Dedifferentiated amniotic fluid mesenchymal stem cell (primary cell): ENCODE results near the gene CAMK4.

ENCODE experiments used
- DNase-seq: peaks from one replicate; pipeline ENCODE4 v3.0.0-alpha.2; 2016; ENCODE audit errors: extremely low spot score

The CAMK4 gene

DNA sequence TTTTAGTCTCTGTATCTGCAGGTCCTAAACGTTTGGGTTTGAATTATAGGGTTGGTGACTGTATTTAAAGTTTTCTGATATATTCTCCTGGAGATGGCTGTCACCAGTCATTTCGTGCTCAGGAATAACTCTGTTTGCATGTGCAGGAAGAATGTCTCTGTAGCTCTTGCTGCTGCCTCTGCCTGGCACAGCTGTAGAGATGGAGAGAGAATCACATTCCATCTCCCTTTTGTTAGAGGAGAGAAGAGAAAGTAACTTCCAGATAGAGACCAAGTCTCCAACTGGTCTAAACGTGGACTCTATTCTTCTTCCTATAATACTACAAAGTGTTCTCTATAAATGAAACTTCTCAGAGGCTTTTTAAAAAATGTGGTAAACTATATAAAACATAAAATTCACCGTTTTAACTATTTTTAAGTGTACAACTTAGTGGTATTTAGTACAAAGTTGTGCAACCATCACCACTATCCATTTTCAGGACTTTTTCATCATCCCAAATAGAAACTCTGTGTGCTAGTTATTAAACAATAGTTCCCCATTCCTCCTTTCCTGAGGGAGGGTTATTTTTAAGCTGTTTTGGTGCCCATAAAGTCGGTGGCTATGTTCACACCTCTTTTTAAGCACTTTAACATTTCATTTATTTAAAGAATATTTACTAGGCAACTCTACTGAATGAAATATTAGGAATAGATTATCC, 308.9 kb downstream of the CAMK4 start:
- no peak for DNase-seq

DNA sequence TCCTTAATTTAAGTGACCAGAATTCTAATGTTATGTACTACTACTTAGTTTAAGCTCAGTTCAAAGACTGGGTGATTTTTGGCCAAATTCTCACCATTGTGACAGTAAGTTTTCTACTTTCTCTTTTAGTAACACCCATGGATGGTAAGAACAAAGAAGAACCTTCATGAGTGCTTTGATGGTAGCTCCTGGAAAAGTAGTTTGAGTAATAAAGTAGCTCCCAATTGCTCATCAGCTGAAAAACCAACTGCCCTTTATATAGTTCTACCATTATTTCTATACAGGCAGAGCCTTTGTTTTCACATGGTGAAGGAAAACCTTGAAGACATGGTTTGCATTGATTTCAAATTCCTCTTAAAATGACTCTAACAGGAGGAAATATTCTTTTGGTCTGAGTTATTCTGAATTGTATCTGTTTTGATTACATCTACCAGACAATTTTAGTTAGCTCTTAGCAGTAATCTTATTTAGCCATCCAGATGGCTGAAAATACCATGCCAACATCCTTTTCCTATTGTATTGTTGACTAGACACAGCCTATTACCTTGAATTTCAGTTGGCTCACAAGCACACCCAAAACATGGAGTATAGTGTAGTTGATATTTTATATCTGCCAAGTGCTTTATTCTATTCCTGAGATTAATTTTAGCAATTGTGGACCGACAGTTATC, 311.8 kb downstream of the CAMK4 start:
- DNase-seq = no peak

DNA sequence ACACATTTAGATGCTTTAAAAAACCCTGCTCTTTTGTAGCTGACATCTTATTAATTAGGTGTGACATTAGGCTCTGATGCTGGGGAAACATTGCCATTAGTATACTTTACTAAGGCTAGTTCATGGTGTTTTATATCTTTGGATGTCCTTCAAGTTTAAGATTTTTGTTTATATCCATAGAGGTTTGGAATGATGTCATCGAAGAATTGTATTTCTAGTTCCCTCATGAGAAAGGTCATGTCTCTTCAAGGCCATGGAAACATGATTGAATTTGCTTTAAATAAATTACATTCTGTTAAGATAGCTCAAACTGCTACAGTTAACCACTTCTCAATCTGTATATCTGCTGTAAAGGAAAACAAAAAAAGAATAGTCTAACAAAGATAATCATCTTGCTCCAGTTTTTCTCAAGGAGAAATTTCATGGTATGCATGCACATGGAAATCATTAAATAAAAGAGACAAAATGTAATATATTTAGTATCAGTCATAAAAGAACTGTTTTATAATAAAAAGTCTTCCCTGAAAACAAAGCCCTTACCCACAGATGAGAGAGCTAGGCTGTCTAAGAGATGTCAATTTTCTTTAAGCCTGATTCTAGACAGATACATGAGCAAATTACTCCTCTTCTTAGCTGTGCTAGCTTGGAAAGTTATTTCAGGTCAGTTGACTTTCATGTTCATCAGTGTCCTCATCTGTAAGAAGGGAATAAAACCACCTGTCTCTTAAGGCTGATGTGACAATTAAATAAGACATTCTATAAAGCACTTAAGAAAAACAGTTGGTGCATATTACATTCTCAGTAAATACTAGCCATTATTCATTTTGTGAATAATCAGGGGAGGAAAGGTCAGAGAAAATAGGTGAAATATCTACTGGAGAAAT, 313.2 kb downstream of the CAMK4 start:
- DNase-seq = peak; percentile 68
